ENCODE measurements around the gene CAMLG. TPM values are rescaled to one million over a fixed set of nuclear protein-coding genes. Genes with fewer than 3 reads are reported as not detected.

The CAMLG gene
- total and polyA plus RNA-seq, 9 of the 15 experiments (the other 6 are each of a cell fraction or from before 2014, with no cell fraction given), result 11.3 to 22.0 (median 16.3) TPM

GRCh38 chr5:134758504-134759341 lies 20.4 kb downstream of the CAMLG start, which contains the start of gene DDX46 (continued):
- TF ChIP-seq, protein P1, sequence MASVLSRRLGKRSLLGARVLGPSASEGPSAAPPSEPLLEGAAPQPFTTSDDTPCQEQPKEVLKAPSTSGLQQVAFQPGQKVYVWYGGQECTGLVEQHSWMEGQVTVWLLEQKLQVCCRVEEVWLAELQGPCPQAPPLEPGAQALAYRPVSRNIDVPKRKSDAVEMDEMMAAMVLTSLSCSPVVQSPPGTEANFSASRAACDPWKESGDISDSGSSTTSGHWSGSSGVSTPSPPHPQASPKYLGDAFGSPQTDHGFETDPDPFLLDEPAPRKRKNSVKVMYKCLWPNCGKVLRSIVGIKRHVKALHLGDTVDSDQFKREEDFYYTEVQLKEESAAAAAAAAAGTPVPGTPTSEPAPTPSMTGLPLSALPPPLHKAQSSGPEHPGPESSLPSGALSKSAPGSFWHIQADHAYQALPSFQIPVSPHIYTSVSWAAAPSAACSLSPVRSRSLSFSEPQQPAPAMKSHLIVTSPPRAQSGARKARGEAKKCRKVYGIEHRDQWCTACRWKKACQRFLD (CRISPR knock-in tag; IDR thresholded peaks at IDR 0.05), result peak; percentile 86
- TF ChIP-seq TEAD2 (tag; IDR thresholded peaks at IDR 0.05) (no peak), NCOA4 (IDR thresholded peaks at IDR 0.05; ENCODE audit: partially characterized antibody) (no peak), CCNT2 (IDR thresholded peaks at IDR 0.05; ENCODE audit: borderline replicate concordance, extremely low read depth, insufficient read length, low read depth, low read length) (peak; percentile 83), DACH1 (IDR thresholded peaks at IDR 0.05; ENCODE audit: partially characterized antibody) (peak; percentile 82), CBX8 (IDR thresholded peaks at IDR 0.05; ENCODE audit: borderline replicate concordance, extremely low read depth, low read depth, low read length, poor library complexity, severe bottlenecking) (no peak), GMEB1 (CRISPR knock-in tag; IDR thresholded peaks at IDR 0.05) (peak; percentile 86), RFX7 (CRISPR knock-in tag; IDR thresholded peaks at IDR 0.05) (no peak), JUN (IDR thresholded peaks at IDR 0.05; ENCODE audit: borderline replicate concordance, low read depth, low read length) (peak; percentile 49; the same call in 1 of the 2 replicates), JUN (CRISPR knock-in tag; IDR thresholded peaks at IDR 0.05; ENCODE audit: borderline replicate concordance) (peak; percentile 47; the same call in 1 of the 2 replicates), GATAD2A (IDR thresholded peaks at IDR 0.05) (peak; percentile 78; the same call in 1 of the 2 replicates), HDAC1 (IDR thresholded peaks at IDR 0.05) (peak in 1 of 2 experiments; percentile 95; a peak in 2 of 4 replicates), HDAC8 (tag; IDR thresholded peaks at IDR 0.05) (no peak), FOXJ3 (CRISPR knock-in tag; IDR thresholded peaks at IDR 0.05) (no peak), MTF1 (CRISPR knock-in tag; IDR thresholded peaks at IDR 0.05; ENCODE audit: borderline replicate concordance) (no peak), ZBED1 (IDR thresholded peaks at IDR 0.05) (0 out of 2 replicates have a peak, but pooled peaks have one; percentile 47), ZNF830 (CRISPR knock-in tag; IDR thresholded peaks at IDR 0.05) (no peak), SMAD2 (IDR thresholded peaks at IDR 0.05; ENCODE audit: low read depth, low read length) (no peak)
- TF ChIP-seq, protein P2, sequence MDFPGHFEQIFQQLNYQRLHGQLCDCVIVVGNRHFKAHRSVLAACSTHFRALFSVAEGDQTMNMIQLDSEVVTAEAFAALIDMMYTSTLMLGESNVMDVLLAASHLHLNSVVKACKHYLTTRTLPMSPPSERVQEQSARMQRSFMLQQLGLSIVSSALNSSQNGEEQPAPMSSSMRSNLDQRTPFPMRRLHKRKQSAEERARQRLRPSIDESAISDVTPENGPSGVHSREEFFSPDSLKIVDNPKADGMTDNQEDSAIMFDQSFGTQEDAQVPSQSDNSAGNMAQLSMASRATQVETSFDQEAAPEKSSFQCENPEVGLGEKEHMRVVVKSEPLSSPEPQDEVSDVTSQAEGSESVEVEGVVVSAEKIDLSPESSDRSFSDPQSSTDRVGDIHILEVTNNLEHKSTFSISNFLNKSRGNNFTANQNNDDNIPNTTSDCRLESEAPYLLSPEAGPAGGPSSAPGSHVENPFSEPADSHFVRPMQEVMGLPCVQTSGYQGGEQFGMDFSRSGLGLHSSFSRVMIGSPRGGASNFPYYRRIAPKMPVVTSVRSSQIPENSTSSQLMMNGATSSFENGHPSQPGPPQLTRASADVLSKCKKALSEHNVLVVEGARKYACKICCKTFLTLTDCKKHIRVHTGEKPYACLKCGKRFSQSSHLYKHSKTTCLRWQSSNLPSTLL (IDR thresholded peaks at IDR 0.05), result no peak
- TF ChIP-seq, protein P3, sequence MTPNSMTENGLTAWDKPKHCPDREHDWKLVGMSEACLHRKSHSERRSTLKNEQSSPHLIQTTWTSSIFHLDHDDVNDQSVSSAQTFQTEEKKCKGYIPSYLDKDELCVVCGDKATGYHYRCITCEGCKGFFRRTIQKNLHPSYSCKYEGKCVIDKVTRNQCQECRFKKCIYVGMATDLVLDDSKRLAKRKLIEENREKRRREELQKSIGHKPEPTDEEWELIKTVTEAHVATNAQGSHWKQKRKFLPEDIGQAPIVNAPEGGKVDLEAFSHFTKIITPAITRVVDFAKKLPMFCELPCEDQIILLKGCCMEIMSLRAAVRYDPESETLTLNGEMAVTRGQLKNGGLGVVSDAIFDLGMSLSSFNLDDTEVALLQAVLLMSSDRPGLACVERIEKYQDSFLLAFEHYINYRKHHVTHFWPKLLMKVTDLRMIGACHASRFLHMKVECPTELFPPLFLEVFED (CRISPR knock-in tag; conservative IDR thresholded peaks at IDR 0.05), result no peak

All from K562 (cell line).